Measurements from ENCODE around the gene PTGIS.

- TF ChIP-seq CTCF (conservative IDR thresholded peaks at IDR 0.05; ENCODE audit: low read depth, low read length) (no peak), POLR2A (IDR thresholded peaks at IDR 0.05; ENCODE audit: low read depth, low read length) (no peak), RAD21 (IDR thresholded peaks at IDR 0.05; ENCODE audit: low read length) (no peak), BHLHE40 (IDR thresholded peaks at IDR 0.05; ENCODE audit: low read depth, low read length) (no peak), RCOR1 (IDR thresholded peaks at IDR 0.05; ENCODE audit: insufficient replicate concordance, low read length) (no peak), MXI1 (IDR thresholded peaks at IDR 0.05; ENCODE audit: borderline replicate concordance, low read depth, low read length) (no peak), MAZ (IDR thresholded peaks at IDR 0.05; ENCODE audit: borderline replicate concordance, low read depth, low read length) (no peak)
- TF ChIP-seq, protein P1, sequence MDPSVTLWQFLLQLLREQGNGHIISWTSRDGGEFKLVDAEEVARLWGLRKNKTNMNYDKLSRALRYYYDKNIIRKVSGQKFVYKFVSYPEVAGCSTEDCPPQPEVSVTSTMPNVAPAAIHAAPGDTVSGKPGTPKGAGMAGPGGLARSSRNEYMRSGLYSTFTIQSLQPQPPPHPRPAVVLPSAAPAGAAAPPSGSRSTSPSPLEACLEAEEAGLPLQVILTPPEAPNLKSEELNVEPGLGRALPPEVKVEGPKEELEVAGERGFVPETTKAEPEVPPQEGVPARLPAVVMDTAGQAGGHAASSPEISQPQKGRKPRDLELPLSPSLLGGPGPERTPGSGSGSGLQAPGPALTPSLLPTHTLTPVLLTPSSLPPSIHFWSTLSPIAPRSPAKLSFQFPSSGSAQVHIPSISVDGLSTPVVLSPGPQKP (IDR thresholded peaks at IDR 0.05; ENCODE audit: borderline replicate concordance, low read depth, low read length): no peak
These were observed 38.5 kb downstream of the PTGIS start for GRCh38 chr20:49529470-49529869.
